Breast epithelium (tissue), 4 donors: ENCODE measurements around the gene FETUB. TPM values are rescaled to one million over a fixed set of nuclear protein-coding genes. Genes with fewer than 3 reads are reported as not detected.
"Not testable (repeated sequence)": the region's sequence is repeated elsewhere in the genome, so short reads cannot be mapped to it uniquely, and the experiment has no call there.

ENCODE experiments used
- DNase-seq, 2 donors: peaks; one replicate each; pipeline ENCODE4 v3.0.0-alpha.2; 2019; ENCODE audit warnings: low spot score in 2 of 2
- H3K27ac ChIP-seq, 2 donors: fragments of 200-600 bp; sonication (generic) in 1 of 2; one replicate each; pipeline ENCODE4 v1.5.1; 2016 to 2019; ENCODE audit warnings: mild to moderate bottlenecking in 1 of 2
- H3K27me3 ChIP-seq, 2 donors: fragments of 200-600 bp; sonication (generic) in 1 of 2; one replicate each; pipeline versions ENCODE4 v1.5.1 to v1.6.0; 2017 to 2019; ENCODE audit warnings: control low read depth in 1 of 2, mild to moderate bottlenecking in 1 of 2
- H3K36me3 ChIP-seq: fragments of 200-600 bp; one replicate; pipeline ENCODE4 v1.5.1; 2019
- H3K4me1 ChIP-seq, 2 donors: fragments of 200-600 bp; sonication (generic); one replicate each; pipeline ENCODE4 v1.5.1; 2016 to 2019; ENCODE audit warnings: control low read depth in 1 of 2
- H3K4me3 ChIP-seq, 3 donors: fragments of 200-600 bp; sonication (generic); 1 replicate in 2 of 3; 2 replicates in 1 of 3; pipeline ENCODE4 v1.5.1; 2016 to 2019; ENCODE audit warnings: mild to moderate bottlenecking in 3 of 3, moderate library complexity in 2 of 3
- H3K9me3 ChIP-seq, 2 donors: fragments of 200-600 bp; sonication (generic) in 1 of 2; one replicate each; pipeline ENCODE4 v1.5.1; 2016 to 2019; ENCODE audit warnings: control low read depth in 1 of 2
- CTCF ChIP-seq, 3 donors: fragments of 450-650 bp; IDR thresholded peaks; one replicate each; pipeline ENCODE4 v1.5.1; 2016 to 2017; ENCODE audit warnings: antibody characterized with exemption in 3 of 3, mild to moderate bottlenecking in 3 of 3, moderate library complexity in 3 of 3
- POLR2A ChIP-seq: fragments of 450-650 bp; IDR thresholded peaks from one replicate; pipeline ENCODE4 v1.6.1; 2016; ENCODE audit warnings: antibody characterized with exemption, mild to moderate bottlenecking, moderate library complexity
- POLR2AphosphoS5 ChIP-seq, 3 donors: sonication (generic); formaldehyde crosslinking; IDR thresholded peaks; one replicate each; pipeline ENCODE4 v1.6.1; 2017; ENCODE audit warnings: antibody characterized with exemption in 3 of 3
- intact Hi-C: fragments of 100-400 bp; cut with DNase I; formaldehyde crosslinking; loops from one replicate; pipeline ENCODE4 v1.15.1; 2023; ENCODE audit warnings: low total_unique reads
- total RNA-seq, 3 donors: library from RNA; depleted of rRNA; stranded (reverse); fragments of >200 nt; gene quantifications; one replicate each; pipeline ENCODE4 v1.1.0, GENCODE V29; 2016

The FETUB gene
- total RNA-seq, 3 donors from 2014 or later, result not detected

- Histone ChIP-seq H3K4me3 (no peak overlapping the region), H3K4me1 (no peaks in the 10 kb centered on the region), H3K27ac (no peak overlapping the region), H3K36me3 (no peaks in the 10 kb centered on the region), H3K27me3 (no peaks in the 10 kb centered on the region), H3K9me3 (peaks cover 0 to 5% of the 10 kb centered on the region in 2 donors)
- no peak for DNase-seq
- TF ChIP-seq CTCF (IDR thresholded peaks at IDR 0.05) (no peak), POLR2AphosphoS5 (IDR thresholded peaks at IDR 0.05) (no peak), POLR2A (no peak)
- intact Hi-C loops, result no loop called here
Observed at GRCh38 chr3:186687120-186687651, 47.0 kb downstream of the FETUB start.

GRCh38 chr3:186690304-186690703, 50.1 kb downstream of the FETUB start:
- H3K27me3 ChIP-seq, H3K36me3 ChIP-seq, H3K27ac ChIP-seq, H3K9me3 ChIP-seq, DNase-seq, intact Hi-C loops, H3K4me1 ChIP-seq, H3K4me3 ChIP-seq: not testable (repeated sequence)

- Histone ChIP-seq H3K27me3 (no peaks in the 10 kb centered on the region), H3K9me3 (no peaks in the 10 kb centered on the region), H3K4me3 (no peak overlapping the region), H3K4me1 (no peaks in the 10 kb centered on the region), H3K36me3 (no peaks in the 10 kb centered on the region), H3K27ac (no peak overlapping the region)
- intact Hi-C loops, result no loop called here
- no peak for TF ChIP-seq POLR2AphosphoS5 (IDR thresholded peaks at IDR 0.05)
- no peak for TF ChIP-seq POLR2A
- TF ChIP-seq CTCF (IDR thresholded peaks at IDR 0.05), result no peak
- DNase-seq, result peak in 1 of 2 donors; percentile 18
Observed at GRCh38 chr3:186691676-186692075, 51.5 kb downstream of the FETUB start.

GRCh38 chr3:186693843-186694242, 53.6 kb downstream of the FETUB start:
- no peak for DNase-seq
- TF ChIP-seq CTCF (IDR thresholded peaks at IDR 0.05) (no peak), POLR2A (no peak), POLR2AphosphoS5 (IDR thresholded peaks at IDR 0.05) (no peak)
- intact Hi-C loops, result no loop called here
- Histone ChIP-seq H3K9me3 (no peaks in the 10 kb centered on the region), H3K4me3 (no peak overlapping the region), H3K27ac (no peak overlapping the region), H3K27me3 (no peaks in the 10 kb centered on the region), H3K36me3 (no peaks in the 10 kb centered on the region), H3K4me1 (no peaks in the 10 kb centered on the region)

- DNase-seq, result no peak
- Histone ChIP-seq H3K9me3 (no peaks in the 10 kb centered on the region), H3K27ac (no peak overlapping the region), H3K4me1 (no peaks in the 10 kb centered on the region), H3K36me3 (no peaks in the 10 kb centered on the region), H3K27me3 (no peaks in the 10 kb centered on the region), H3K4me3 (no peak overlapping the region)
- intact Hi-C loops, result no loop called here
- no peak for TF ChIP-seq POLR2A
- no peak for TF ChIP-seq CTCF (IDR thresholded peaks at IDR 0.05)
- TF ChIP-seq POLR2AphosphoS5 (IDR thresholded peaks at IDR 0.05), result no peak
Observed at GRCh38 chr3:186694288-186695032, 54.3 kb downstream of the FETUB start.
